Activated CD4-positive, alpha-beta T cell treated with anti-CD3 and anti-CD28 coated beads, Interleukin-2, amount 50 U/mL, for 1 hour (primary cell): ENCODE data around the gene HES6.

Source experiments
- DNase-seq: peaks from one replicate; pipeline ENCODE4 v3.0.0-alpha.2; 2020

Gene HES6

GRCh38 chr2:238231251-238231793 lies 8.5 kb downstream of the HES6 start:
- DNase-seq: peak; percentile 78

GRCh38 chr2:238230699-238231098 lies 9.1 kb downstream of the HES6 start:
- no peak for DNase-seq

DNA sequence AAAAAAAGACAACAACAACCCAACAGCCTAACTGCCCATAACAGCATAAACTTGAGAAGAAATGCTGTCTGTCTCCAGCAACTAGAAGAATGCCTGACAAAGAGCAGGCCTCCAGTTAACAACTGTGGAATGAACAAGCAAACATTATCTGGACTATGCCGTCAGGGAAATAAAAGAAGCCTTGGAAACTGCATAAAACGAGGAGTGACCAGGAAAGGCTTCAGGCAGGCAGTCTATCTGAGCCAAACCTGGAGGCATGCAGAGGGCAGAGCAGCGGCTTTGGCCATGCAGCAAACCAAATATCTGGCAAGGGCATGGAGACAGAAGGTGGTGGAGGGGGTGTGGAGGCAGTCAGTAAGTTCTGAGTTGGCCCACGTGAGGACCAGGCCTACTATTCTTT lies 11.1 kb downstream of the HES6 start:
- DNase-seq: no peak

DNA sequence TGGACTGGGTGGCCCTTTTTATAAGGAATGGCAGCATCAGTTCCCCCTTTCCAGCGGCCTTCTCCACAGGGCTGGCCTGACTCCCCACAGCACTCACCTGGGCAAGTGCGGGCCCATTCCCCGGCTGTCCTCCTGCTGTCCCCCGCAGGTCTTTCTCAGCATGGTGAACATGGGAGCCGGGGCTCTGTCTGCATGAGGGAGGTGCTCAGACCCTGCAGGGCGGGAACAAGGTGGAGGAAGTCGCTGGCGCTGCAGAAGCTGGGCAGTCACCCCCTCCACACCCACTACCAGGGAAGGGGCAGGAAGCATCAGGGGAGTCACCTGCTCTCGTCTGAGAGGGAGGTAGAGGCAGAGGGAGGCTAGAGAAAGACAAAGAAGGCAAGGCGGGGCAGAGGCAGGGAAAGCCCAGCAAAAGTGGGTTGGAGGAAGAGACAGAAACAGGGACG lies 12.2 kb downstream of the HES6 start:
- no peak for DNase-seq

DNA sequence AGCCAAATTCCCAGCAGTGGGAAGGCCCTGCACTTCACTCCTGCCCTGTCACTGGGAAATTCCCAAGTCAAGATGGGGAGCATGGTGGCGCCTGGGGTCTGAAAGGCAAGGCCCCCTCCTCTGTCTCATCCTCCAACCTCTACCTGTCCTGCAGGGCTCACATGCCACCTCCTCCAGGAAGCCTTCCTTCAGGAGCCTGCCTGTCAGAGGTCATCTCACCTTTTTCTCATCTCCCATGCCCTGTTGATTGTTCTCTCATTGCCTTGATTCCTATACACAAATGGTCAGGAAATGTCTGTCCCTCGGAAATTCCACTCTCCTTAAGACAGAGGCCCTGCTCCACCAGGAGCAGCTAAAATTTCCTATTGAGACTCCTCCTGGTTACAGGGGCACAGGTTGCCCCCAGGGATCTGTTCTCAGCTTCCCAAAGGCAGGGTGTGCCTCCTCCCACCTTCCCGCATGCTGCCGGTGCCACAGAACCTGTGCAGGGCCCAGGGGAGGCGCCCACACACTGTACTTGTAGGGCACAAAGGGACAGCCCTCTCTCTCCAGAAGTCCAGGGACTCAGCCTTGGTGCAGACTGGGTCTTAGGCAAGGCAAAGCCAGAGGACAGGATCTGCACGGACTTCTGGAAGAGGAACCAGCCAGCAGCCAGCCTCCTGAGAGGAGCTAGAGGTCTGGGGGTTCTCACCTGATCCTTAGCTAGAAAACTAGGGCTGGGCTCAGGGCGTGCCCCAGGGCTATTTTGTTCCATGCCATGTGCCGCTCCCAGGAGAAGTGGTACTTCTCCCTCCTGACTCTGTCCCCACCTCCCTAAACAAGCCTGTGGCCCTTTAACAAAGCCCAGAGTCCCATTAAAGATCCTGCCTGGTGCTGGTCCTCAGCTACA lies 12.9 kb downstream of the HES6 start:
- no peak for DNase-seq

DNA sequence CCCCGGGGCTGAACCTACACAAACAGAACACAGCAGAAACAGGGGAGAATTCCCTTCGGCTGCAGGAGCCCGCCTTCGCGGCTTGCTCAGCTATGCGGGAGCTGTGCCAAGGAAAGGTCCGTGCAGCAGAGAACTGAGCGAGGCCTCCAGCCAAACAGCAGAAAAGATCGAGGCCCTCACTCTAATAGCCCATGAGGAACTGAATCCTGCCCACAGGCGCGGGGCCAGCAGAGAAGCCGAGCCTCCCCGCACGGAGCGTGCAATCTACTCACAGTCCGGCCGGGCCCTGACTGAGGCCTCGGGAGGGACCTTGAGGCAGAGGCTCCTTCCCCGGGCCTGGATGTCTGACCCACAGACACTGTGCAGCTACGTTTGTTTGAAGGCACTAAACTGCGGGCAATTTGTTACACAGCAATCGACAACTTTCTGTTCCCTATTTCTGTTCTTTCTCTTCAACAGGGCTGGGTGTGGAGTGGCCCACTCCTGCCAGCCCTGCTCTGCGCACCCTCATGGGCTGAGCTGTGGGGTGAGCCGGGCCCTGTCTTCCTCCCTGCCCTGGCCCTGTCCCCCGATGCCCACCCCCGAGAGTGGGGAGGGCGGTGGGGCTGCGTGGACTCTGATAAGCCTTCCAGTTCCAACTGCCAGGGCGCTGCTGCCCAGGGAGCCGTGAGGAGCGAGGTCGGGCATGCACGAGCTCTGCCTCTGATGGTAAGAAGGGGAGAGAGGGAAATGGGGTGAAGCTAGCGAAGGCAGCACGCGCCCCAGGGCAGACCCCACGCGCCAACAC lies 13.7 kb downstream of the HES6 start:
- DNase-seq: no peak

- no peak for DNase-seq
Measured at GRCh38 chr2:238225121-238225520, 14.7 kb downstream of the HES6 start.

- DNase-seq: no peak
Measured at GRCh38 chr2:238224356-238225035, 15.3 kb downstream of the HES6 start.

- DNase-seq: no peak
Measured at GRCh38 chr2:238220892-238221521, 18.8 kb downstream of the HES6 start.

DNA sequence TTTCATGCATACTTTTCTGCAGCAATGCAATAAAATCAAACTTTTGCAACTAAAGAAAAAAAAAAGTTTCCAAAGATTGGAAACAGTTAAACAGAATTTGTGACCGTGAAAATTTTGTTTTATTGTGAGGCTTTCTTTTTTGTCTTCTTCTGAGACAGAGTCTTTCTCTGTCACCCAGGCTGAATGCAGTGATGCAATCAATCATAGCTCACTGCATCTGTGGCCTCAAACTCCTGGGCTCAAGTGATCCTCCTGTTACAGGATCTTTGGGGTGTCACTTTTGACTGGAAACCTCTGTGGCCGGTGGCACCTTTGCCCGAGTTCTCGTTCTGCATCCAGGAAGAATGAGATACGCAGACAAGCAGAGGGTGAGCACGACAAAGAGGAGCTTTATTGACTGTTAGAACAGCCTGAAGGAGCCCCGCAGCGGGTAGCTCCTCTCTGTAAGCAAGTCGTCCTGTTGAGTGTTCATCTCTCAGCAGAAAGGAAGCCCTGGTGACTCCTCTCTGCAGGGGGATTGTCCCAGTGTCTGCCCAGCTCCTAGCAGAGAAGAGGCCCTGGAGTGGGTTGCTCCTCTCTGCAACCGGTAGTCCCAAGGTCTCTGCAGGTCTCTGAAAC lies 19.5 kb downstream of the HES6 start:
- DNase-seq: no peak

- no peak for DNase-seq
Measured at GRCh38 chr2:238216651-238217184, 23.1 kb downstream of the HES6 start.

DNA sequence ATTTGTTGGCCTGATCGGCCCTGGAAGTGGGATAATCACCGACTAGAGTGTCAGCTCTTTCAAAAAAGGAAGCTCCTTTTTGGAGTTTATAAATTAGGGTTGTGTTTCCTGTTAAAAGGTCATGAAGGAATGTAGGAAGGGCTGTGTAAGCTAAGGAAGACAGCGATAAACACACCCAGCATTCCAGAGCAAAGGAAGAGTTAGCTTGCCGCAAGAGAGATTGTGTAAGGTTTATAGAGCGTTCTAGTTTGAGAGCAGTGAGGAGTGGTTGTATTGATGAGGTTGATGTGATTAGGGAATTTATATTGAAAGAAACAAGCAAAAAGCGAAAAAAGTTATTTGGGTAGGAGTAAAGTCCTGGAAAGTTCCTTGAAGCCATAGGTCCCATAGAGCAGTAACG lies 32.8 kb downstream of the HES6 start:
- no peak for DNase-seq

GRCh38 chr2:238203973-238204683 lies 35.7 kb downstream of the HES6 start:
- no peak for DNase-seq

GRCh38 chr2:238203094-238203972 lies 36.5 kb downstream of the HES6 start, which contains the start of gene ILKAP:
ILKAP (minus strand) TSS chr2:238203695; CDS start chr2:238203553, 142 bp downstream.
- DNase-seq: peak; percentile 87

DNA sequence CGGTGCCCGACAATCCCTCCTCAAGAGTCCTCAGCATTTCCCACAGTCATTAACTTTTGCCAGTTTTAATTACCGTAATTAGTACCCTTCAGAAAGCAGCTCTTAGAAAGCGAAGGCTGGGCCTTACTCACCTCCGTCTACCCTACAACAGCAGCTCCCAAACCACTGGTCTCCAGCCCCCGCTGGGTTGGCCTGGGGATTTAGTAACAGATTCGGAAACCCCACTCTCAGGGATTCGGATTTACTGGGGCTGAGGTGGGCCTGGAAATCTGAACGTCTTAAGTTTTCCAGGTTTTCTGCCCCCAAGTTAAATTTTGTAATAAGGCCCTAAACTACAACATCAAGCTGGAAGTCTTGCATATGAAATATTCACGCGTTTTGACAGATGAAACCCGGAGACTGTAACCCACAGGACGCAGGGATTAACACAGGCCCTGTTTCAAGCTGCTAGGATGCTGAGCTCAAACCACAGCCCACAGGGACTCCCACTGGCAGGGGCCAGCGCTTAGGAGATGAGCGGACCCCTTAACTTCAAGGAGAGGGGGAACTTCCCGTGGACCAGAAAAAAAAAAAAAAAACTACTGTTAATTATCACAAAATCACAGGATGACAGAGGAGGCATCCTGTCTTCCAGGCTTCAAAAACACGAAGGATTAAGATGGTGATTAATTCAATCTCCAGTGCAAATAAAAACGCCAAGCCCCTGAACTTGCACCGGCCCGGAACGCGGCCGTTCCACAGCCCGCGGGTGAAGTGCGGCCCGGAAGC lies 37.3 kb downstream of the HES6 start:
- no peak for DNase-seq

- no peak for DNase-seq
Measured at GRCh38 chr2:238190445-238190844, 49.4 kb downstream of the HES6 start.
